Liver (tissue), 9 donors: Measurements from ENCODE around the gene ARID4A. TPM values are rescaled to one million over a fixed set of nuclear protein-coding genes. Genes with fewer than 3 reads are reported as not detected.
"Not testable (repeated sequence)": the region's sequence is repeated elsewhere in the genome, so short reads cannot be mapped to it uniquely, and the experiment has no call there.

Experiments used
- DNase-seq: peaks from one replicate; pipeline ENCODE4 v3.0.0-alpha.2; 2017; ENCODE audit warnings: low spot score
- H3K27ac ChIP-seq, 2 donors: one replicate each; pipeline ENCODE4 v1.7.0; 2013; ENCODE audit warnings: inconsistent platforms in 2 of 2, low read length in 2 of 2, control low read depth in 1 of 2, low read depth in 1 of 2, mild to moderate bottlenecking in 1 of 2
- H3K27me3 ChIP-seq, 4 donors: one replicate each; pipeline versions ENCODE4 v1.6.1 to v1.7.0; 2013; ENCODE audit warnings: low read length in 3 of 4, inconsistent platforms in 1 of 4, mild to moderate bottlenecking in 1 of 4, moderate library complexity in 1 of 4; ENCODE audit not compliant: control insufficient read depth in 4 of 4, insufficient read depth in 4 of 4
- H3K36me3 ChIP-seq, 4 donors: one replicate each; pipeline versions ENCODE4 v1.6.1 to v1.7.0; 2013; ENCODE audit warnings: low read length in 3 of 4, mild to moderate bottlenecking in 3 of 4, low read depth in 1 of 4, moderate library complexity in 1 of 4; ENCODE audit not compliant: control insufficient read depth in 4 of 4, insufficient read depth in 3 of 4
- H3K4me1 ChIP-seq, 4 donors: one replicate each; pipeline versions ENCODE4 v1.6.1 to v1.7.0; 2013; ENCODE audit warnings: low read length in 3 of 4, mild to moderate bottlenecking in 3 of 4, moderate library complexity in 1 of 4; ENCODE audit not compliant: control insufficient read depth in 4 of 4, insufficient read depth in 4 of 4
- H3K4me3 ChIP-seq, 3 donors: one replicate each; pipeline versions ENCODE4 v1.6.1 to v1.7.0; 2013; ENCODE audit warnings: low read length in 3 of 3, control low read depth in 1 of 3, low read depth in 1 of 3, mild to moderate bottlenecking in 1 of 3
- H3K9ac ChIP-seq, 2 donors: one replicate each; pipeline ENCODE4 v1.7.0; 2013; ENCODE audit warnings: low read length in 2 of 2, mild to moderate bottlenecking in 2 of 2, moderate library complexity in 2 of 2, control low read depth in 1 of 2, low read depth in 1 of 2
- H3K9me3 ChIP-seq, 4 donors: one replicate each; pipeline versions ENCODE4 v1.6.1 to v1.7.0; 2013; ENCODE audit warnings: low read length in 3 of 4; ENCODE audit not compliant: control insufficient read depth in 4 of 4
- ATF3 ChIP-seq: IDR thresholded peaks from 2 replicates; pipeline ENCODE4 v1.6.1; 2016; ENCODE audit warnings: antibody characterized with exemption
- EGR1 ChIP-seq, 2 donors: IDR thresholded peaks; 2 replicates each; pipeline ENCODE4 v1.6.1; 2016 to 2018; ENCODE audit warnings: antibody characterized with exemption in 2 of 2, low read depth in 2 of 2
- FOXA1 ChIP-seq: IDR thresholded peaks from 2 replicates; pipeline ENCODE4 v1.6.1; 2016; ENCODE audit warnings: antibody characterized with exemption
- GABPA ChIP-seq, 2 donors: IDR thresholded peaks in 1 of 2; conservative IDR thresholded peaks in 1 of 2; 2 replicates each; pipeline ENCODE4 v1.6.1; 2016; ENCODE audit warnings: antibody characterized with exemption in 2 of 2, mild to moderate bottlenecking in 1 of 2, moderate library complexity in 1 of 2
- HNF4A ChIP-seq, 2 donors: conservative IDR thresholded peaks; 2 replicates each; pipeline ENCODE4 v1.6.1; 2016; ENCODE audit warnings: antibody characterized with exemption in 2 of 2, mild to moderate bottlenecking in 2 of 2
- HNF4G ChIP-seq: IDR thresholded peaks from 2 replicates; pipeline ENCODE4 v1.6.1; 2016; ENCODE audit warnings: antibody characterized with exemption
- MAX ChIP-seq: IDR thresholded peaks from 2 replicates; pipeline ENCODE4 v1.6.1; 2016; ENCODE audit warnings: antibody characterized with exemption
- NR2F2 ChIP-seq: IDR thresholded peaks from 2 replicates; pipeline ENCODE4 v1.6.1; 2016; ENCODE audit warnings: antibody characterized with exemption
- RAD21 ChIP-seq, 2 donors: IDR thresholded peaks; 2 replicates each; pipeline ENCODE4 v1.6.1; 2016; ENCODE audit warnings: antibody characterized with exemption in 2 of 2, mild to moderate bottlenecking in 2 of 2
- REST ChIP-seq: IDR thresholded peaks from 2 replicates; pipeline ENCODE4 v1.6.1; 2016; ENCODE audit warnings: antibody characterized with exemption, mild to moderate bottlenecking
- RXRA ChIP-seq, 2 donors: IDR thresholded peaks; 2 replicates each; pipeline ENCODE4 v1.6.1; 2017 to 2018; ENCODE audit warnings: antibody characterized with exemption in 2 of 2, mild to moderate bottlenecking in 1 of 2
- SP1 ChIP-seq: IDR thresholded peaks from 2 replicates; pipeline ENCODE4 v1.6.1; 2018; ENCODE audit warnings: antibody characterized with exemption, mild to moderate bottlenecking
- TAF1 ChIP-seq: conservative IDR thresholded peaks from 2 replicates; pipeline ENCODE4 v1.6.1; 2016; ENCODE audit warnings: antibody characterized with exemption, mild to moderate bottlenecking
- YY1 ChIP-seq: IDR thresholded peaks from 2 replicates; pipeline ENCODE4 v1.6.1; 2016; ENCODE audit warnings: antibody characterized with exemption, mild to moderate bottlenecking
- ZBTB33 ChIP-seq: IDR thresholded peaks from 2 replicates; pipeline ENCODE4 v1.6.1; 2016; ENCODE audit warnings: antibody characterized with exemption
- WGBS: extraction: QIAGEN DNeasy Blood & Tissue Kit; methylation state at CpG from one replicate; pipeline ENCODE4 v1.1.7; 2013; 5-methylcytosine and 5-hydroxymethylcytosine counted together
- polyA plus RNA-seq, 2 donors: library from polyadenylated mRNA; stranded (reverse) in 1 of 2; unstranded in 1 of 2; fragments of 200-250 nt in 1 of 2; fragments of >200 nt in 1 of 2; fragmentation: Nextera tagmentation in 1 of 2; extraction: Ambion mirVana in 1 of 2; gene quantifications; one replicate each; pipeline versions ENCODE4 v1.2.1 to v1.2.3, GENCODE V29; 2013 to 2015
- total RNA-seq, 2 donors: library from RNA; depleted of rRNA; stranded (reverse); fragments of >200 nt; gene quantifications; one replicate each; pipeline ENCODE4 v1.2.3, GENCODE V29; 2014
- TF ChIP-seq, protein P1 (sequence below): fragments of 150-350 bp; IDR thresholded peaks from 2 replicates; pipeline ENCODE4 v1.5.1; 2017; ENCODE audit warnings: improper control_type of control experiment, low read depth, low read length; ENCODE audit not compliant: missing input control
- donor health status: healthy.
- donor health status: healthy.
- donor health status: healthy.
- donor health status: healthy.
- donor health status: healthy.

Gene ARID4A
- total and polyA plus RNA-seq, 4 donors = 3.8 to 26.9 (median 12.0) TPM

DNA sequence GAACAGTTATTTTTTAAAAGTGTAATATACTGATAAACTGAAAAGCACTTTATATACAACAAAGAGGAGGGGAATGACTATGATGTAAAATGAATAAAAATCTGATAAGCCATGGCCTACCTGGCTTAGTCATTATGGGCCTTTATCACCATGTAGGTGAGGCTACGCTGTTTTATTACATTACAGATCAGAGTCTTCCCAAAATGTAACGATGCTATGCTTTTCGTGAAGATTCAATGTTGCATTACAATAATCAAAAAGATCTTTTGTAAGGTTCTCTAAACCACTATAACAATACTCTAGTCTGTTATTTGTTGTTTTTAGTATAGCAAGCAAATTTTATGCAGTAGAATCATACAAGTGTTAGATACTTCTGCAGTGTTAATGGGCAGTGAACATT, 34.2 kb downstream of the ARID4A start:
- no peaks in the 10 kb centered on the region for H3K27me3 ChIP-seq
- no peak overlapping the region for H3K9ac ChIP-seq
- H3K4me1 ChIP-seq = peaks cover 2 to 3% (median 2%) of the 10 kb centered on the region in 4 donors
- no peak for DNase-seq
- TF ChIP-seq ZBTB33 (no peak), ATF3 (no peak), MAX (no peak), NR2F2 (no peak), RAD21 (IDR thresholded peaks at IDR 0.05) (no peak), HNF4G (no peak), HNF4A (conservative IDR thresholded peaks at IDR 0.05) (no peak), SP1 (no peak)
- 95% methylated on average over 3 of the region's 3 CpGs for WGBS
- H3K9me3 ChIP-seq = no peaks in the 10 kb centered on the region
- peaks cover 3 to 46% (median 29%) of the 10 kb centered on the region in 4 donors for H3K36me3 ChIP-seq
- H3K4me3 ChIP-seq = no peak overlapping the region
- no peak overlapping the region for H3K27ac ChIP-seq

DNA sequence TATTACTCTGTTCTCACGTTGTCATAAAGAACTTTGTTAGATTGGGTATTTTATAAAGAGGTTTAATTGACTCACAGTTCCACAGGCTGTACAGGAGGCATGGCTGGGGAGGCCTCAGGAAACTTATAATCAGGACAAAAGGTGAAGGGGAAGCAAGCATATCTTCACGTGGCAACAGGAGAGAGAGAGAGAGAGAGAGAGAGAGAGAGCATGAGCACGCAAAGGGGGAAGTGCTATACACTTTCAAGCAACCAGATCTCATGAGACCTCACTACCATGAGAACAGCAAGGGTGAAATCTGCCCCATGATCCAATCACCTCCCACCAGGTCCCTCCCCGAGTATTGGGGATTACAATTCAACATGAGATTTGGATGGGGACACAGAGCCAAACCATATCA, 41.3 kb downstream of the ARID4A start:
- not testable (repeated sequence) for H3K9me3 ChIP-seq, H3K4me3 ChIP-seq, H3K27me3 ChIP-seq, DNase-seq, H3K27ac ChIP-seq, H3K9ac ChIP-seq, H3K4me1 ChIP-seq
- peaks cover 2 to 32% (median 21%) of the 10 kb centered on the region in 4 donors for H3K36me3 ChIP-seq
- whole genome bisulfite sequencing = 85% methylated on average over 4 of the region's 4 CpGs

DNA sequence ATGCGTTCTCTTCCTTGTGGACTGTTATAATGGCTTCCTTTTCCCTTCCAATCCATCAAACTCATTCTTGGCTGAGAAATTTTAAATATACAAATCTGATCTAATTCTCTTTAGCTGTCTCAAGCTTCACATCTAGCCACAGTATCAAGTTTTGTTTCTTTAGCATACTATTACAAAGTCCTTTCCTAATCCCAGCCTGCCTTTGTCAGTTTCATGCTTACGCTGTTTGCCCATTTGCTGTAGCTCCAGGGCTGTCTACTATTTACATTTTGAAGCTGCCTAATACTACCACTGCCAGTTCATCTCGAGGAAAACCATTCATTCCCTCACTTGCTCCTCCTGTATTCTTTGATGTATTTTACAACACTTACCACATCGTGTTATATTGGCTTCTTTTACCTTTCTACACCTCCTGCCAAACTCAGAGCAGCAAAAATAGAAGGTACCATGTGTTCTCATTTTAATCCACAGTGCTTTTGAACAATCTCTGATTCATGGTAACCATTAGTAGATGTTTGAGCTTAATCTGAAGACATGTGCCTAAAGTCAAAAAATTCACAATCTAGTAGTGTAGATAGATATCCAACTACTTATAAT, 42.9 kb downstream of the ARID4A start:
- DNase-seq = no peak
- TF ChIP-seq HNF4G (no peak), TAF1 (no peak), RXRA (IDR thresholded peaks at IDR 0.05) (no peak), RAD21 (IDR thresholded peaks at IDR 0.05) (no peak), ATF3 (no peak), FOXA1 (no peak), REST (no peak), MAX (no peak), EGR1 (IDR thresholded peaks at IDR 0.05; ENCODE audit: low read depth in 2 of 2) (no peak), NR2F2 (no peak), GABPA (IDR thresholded peaks at IDR 0.05 in 1 of 2, conservative IDR thresholded peaks at IDR 0.05 in 1 of 2) (no peak), YY1 (no peak), ZBTB33 (no peak)
- TF ChIP-seq, protein P1, sequence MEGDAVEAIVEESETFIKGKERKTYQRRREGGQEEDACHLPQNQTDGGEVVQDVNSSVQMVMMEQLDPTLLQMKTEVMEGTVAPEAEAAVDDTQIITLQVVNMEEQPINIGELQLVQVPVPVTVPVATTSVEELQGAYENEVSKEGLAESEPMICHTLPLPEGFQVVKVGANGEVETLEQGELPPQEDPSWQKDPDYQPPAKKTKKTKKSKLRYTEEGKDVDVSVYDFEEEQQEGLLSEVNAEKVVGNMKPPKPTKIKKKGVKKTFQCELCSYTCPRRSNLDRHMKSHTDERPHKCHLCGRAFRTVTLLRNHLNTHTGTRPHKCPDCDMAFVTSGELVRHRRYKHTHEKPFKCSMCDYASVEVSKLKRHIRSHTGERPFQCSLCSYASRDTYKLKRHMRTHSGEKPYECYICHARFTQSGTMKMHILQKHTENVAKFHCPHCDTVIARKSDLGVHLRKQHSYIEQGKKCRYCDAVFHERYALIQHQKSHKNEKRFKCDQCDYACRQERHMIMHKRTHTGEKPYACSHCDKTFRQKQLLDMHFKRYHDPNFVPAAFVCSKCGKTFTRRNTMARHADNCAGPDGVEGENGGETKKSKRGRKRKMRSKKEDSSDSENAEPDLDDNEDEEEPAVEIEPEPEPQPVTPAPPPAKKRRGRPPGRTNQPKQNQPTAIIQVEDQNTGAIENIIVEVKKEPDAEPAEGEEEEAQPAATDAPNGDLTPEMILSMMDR = no peak
- Histone ChIP-seq H3K27me3 (no peaks in the 10 kb centered on the region), H3K27ac (no peak overlapping the region), H3K9ac (no peak overlapping the region), H3K4me3 (no peak overlapping the region), H3K36me3 (peaks cover 5 to 31% (median 21%) of the 10 kb centered on the region in 4 donors), H3K9me3 (no peaks in the 10 kb centered on the region), H3K4me1 (no peaks in the 10 kb centered on the region)
- WGBS = 86% methylated on average over 4 of the region's 4 CpGs
